ENCODE measurements around the gene NXPE3. TPM values are rescaled to one million over a fixed set of nuclear protein-coding genes. Genes with fewer than 3 reads are reported as not detected.

NXPE3 gene
- total RNA-seq, 1 donor from 2014 or later: 47.9 TPM

- no peak overlapping the region for H3K27ac ChIP-seq (replicated peaks)
- intact Hi-C loops (cut with micrococcal nuclease): loop anchor here (5.0 kb wide), 1 partner anchor 134 kb away; no protein-coding TSS in a partner anchor
- peaks cover 58% of the 10 kb centered on the region for H3K36me3 ChIP-seq
- H3K9me3 ChIP-seq (replicated peaks): no peaks in the 10 kb centered on the region
- DNase-seq: no peak
- H3K4me1 ChIP-seq: peaks cover 26% of the 10 kb centered on the region
- no peak overlapping the region for H3K4me3 ChIP-seq
- no peak for TF ChIP-seq CTCF (IDR thresholded peaks at IDR 0.05; ENCODE audit: borderline replicate concordance)
- H3K27me3 ChIP-seq (ENCODE audit: low read depth): no peaks in the 10 kb centered on the region
These were observed 39.0 kb downstream of the NXPE3 start for GRCh38 chr3:101817992-101818391.

DNA sequence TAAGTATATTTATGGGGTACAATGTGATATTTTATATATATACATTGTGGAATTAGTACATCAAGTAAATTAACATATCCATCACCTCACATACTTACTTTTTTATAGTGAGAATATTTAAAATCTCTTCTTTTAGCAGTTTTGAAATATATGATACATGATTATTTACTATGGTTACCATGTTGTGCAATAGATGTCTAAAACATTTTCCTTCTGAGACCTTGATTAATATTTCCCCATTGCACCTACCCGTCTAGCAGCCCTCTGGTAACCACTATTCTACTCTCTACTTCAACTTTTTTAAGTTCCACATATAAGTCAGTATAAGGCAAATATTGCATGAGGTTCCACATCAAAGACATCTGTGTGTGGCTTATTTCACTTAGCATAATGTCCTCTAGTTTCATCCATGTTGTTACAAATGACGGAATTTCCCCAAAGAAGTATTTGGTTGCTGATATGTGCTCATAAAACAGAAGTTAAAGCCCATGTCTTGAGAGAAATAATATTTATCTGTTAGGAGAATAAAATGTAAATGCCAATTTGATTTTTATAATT is 40.7 kb downstream of the NXPE3 start:
- no peaks in the 10 kb centered on the region for H3K9me3 ChIP-seq (replicated peaks)
- no peaks in the 10 kb centered on the region for H3K27me3 ChIP-seq (ENCODE audit: low read depth)
- H3K4me3 ChIP-seq: no peak overlapping the region
- no peak for DNase-seq
- intact Hi-C loops (cut with micrococcal nuclease): loop anchor here (5.0 kb wide), 1 partner anchor 133 kb away; no protein-coding TSS in a partner anchor
- peaks cover 11% of the 10 kb centered on the region for H3K4me1 ChIP-seq
- H3K36me3 ChIP-seq: peaks cover 66% of the 10 kb centered on the region
- no peak overlapping the region for H3K27ac ChIP-seq (replicated peaks)
- no peak for TF ChIP-seq CTCF (IDR thresholded peaks at IDR 0.05; ENCODE audit: borderline replicate concordance)

- H3K4me3 ChIP-seq: no peak overlapping the region
- TF ChIP-seq CTCF (IDR thresholded peaks at IDR 0.05; ENCODE audit: borderline replicate concordance): no peak
- intact Hi-C loops (cut with micrococcal nuclease): no loop called here
- H3K4me1 ChIP-seq: peaks cover 9% of the 10 kb centered on the region
- peaks cover 66% of the 10 kb centered on the region for H3K36me3 ChIP-seq
- no peak overlapping the region for H3K27ac ChIP-seq (replicated peaks)
- no peak for DNase-seq
- H3K9me3 ChIP-seq (replicated peaks): no peaks in the 10 kb centered on the region
- H3K27me3 ChIP-seq (ENCODE audit: low read depth): no peaks in the 10 kb centered on the region
These were observed 42.5 kb downstream of the NXPE3 start for GRCh38 chr3:101821503-101821902.

DNA sequence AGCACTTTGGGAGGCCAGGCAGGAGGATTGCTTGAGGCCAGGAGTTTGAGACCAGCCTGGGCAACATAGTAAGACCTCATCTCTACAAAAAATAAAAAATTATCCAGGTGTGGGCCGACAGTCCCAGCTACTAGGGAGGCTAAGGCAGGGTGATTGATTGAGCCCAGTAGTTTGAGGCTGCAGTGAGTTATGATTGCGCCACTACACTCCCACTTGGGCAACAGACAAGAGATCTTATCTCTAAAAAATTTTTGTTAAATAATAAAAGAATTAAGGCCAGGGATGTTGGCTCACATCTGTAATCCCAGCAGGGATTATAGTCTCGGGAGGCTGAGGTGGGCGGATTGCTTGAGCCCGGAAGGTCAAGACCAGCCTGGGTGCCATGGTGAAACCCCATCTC is 44.5 kb downstream of the NXPE3 start:
- intact Hi-C loops (cut with micrococcal nuclease): no loop called here
- Histone ChIP-seq H3K9me3 (replicated peaks) (no peaks in the 10 kb centered on the region), H3K4me1 (peaks cover 25% of the 10 kb centered on the region), H3K27me3 (ENCODE audit: low read depth) (no peaks in the 10 kb centered on the region), H3K36me3 (peaks cover 48% of the 10 kb centered on the region), H3K27ac (replicated peaks) (no peak overlapping the region), H3K4me3 (no peak overlapping the region)
- DNase-seq: no peak
- no peak for TF ChIP-seq CTCF (IDR thresholded peaks at IDR 0.05; ENCODE audit: borderline replicate concordance)

GRCh38 chr3:101824702-101825101 is 45.7 kb downstream of the NXPE3 start:
- Histone ChIP-seq H3K4me3 (no peak overlapping the region), H3K9me3 (replicated peaks) (no peaks in the 10 kb centered on the region), H3K36me3 (peaks cover 40% of the 10 kb centered on the region), H3K27ac (replicated peaks) (no peak overlapping the region), H3K4me1 (peaks cover 36% of the 10 kb centered on the region), H3K27me3 (ENCODE audit: low read depth) (no peaks in the 10 kb centered on the region)
- TF ChIP-seq CTCF (IDR thresholded peaks at IDR 0.05; ENCODE audit: borderline replicate concordance): no peak
- DNase-seq: no peak
- intact Hi-C loops (cut with micrococcal nuclease): no loop called here

All from left ventricle myocardium inferior (tissue), 1 donor.